Lung (tissue), 12 donors: ENCODE results near the gene GPC5. TPM values are rescaled to one million over a fixed set of nuclear protein-coding genes. Genes with fewer than 3 reads are reported as not detected.

Source experiments
- ATAC-seq: fragments of 200-7000 bp; cut with Tn5 transposase; one replicate; pipeline ENCODE4 v1.9.1; 2020; ENCODE audit warnings: moderate number of reproducible peaks; ENCODE audit not compliant: insufficient read depth, low FRiP score
- DNase-seq, 3 donors: peaks; one replicate each; pipeline ENCODE4 v3.0.0-alpha.2; 2013 to 2017
- H3K27ac ChIP-seq, 2 donors: one replicate each; pipeline ENCODE4 v1.5.1; 2013; ENCODE audit warnings: mild to moderate bottlenecking in 2 of 2, moderate library complexity in 2 of 2, control low read depth in 1 of 2, inconsistent platforms in 1 of 2, low read depth in 1 of 2, low read length in 1 of 2
- H3K27me3 ChIP-seq, 3 donors: one replicate each; pipeline ENCODE4 v1.5.1; 2013; ENCODE audit warnings: low read length in 2 of 3; ENCODE audit not compliant: control insufficient read depth in 3 of 3, insufficient read depth in 3 of 3
- H3K36me3 ChIP-seq, 4 donors: one replicate each; pipeline ENCODE4 v1.5.1; 2013; ENCODE audit warnings: low read length in 4 of 4, mild to moderate bottlenecking in 1 of 4, moderate library complexity in 1 of 4; ENCODE audit not compliant: control insufficient read depth in 4 of 4, insufficient read depth in 4 of 4
- H3K4me1 ChIP-seq, 5 donors: one replicate each; pipeline ENCODE4 v1.5.1; 2013; ENCODE audit warnings: low read length in 5 of 5, mild to moderate bottlenecking in 2 of 5, moderate library complexity in 1 of 5; ENCODE audit not compliant: control insufficient read depth in 5 of 5, insufficient read depth in 5 of 5
- H3K4me3 ChIP-seq: one replicate; pipeline ENCODE4 v1.5.1; 2013; ENCODE audit warnings: mild to moderate bottlenecking, control low read depth, moderate library complexity
- H3K9ac ChIP-seq, 2 donors: one replicate each; pipeline ENCODE4 v1.5.1; 2013; ENCODE audit warnings: low read length in 2 of 2, control low read depth in 1 of 2; ENCODE audit not compliant: insufficient read depth in 1 of 2
- H3K9me3 ChIP-seq, 4 donors: one replicate each; pipeline ENCODE4 v1.5.1; 2013; ENCODE audit warnings: low read length in 3 of 4, mild to moderate bottlenecking in 1 of 4, moderate library complexity in 1 of 4; ENCODE audit not compliant: control insufficient read depth in 4 of 4, insufficient read depth in 3 of 4
- CTCF ChIP-seq: IDR thresholded peaks from 2 replicates; pipeline ENCODE4 v1.5.1; 2012; ENCODE audit warnings: mild to moderate bottlenecking; ENCODE audit errors: control extremely low read depth, extremely low read depth
- WGBS, 2 donors: extraction: QIAGEN DNeasy Blood & Tissue Kit; methylation state at CpG; one replicate each; pipeline ENCODE4 v1.1.7; 2013; 5-methylcytosine and 5-hydroxymethylcytosine counted together
- polyA plus RNA-seq, 2 donors: library from polyadenylated mRNA; stranded (reverse); fragments of 200-250 nt; gene quantifications; one replicate each; pipeline ENCODE4 v1.2.1, GENCODE V29; 2013
- total RNA-seq, 2 donors: library from RNA; depleted of rRNA in 1 of 2; stranded (reverse); fragments of >200 nt in 1 of 2; gene quantifications; one replicate each; pipeline ENCODE4 v1.2.1, GENCODE V29; 2014 to 2021
- donor health status: control.
- donor health status: control.
- donor health status: Bipolar disorder and iron deficiency.
- donor health status: healthy.
- donor health status: DM: yes; HTN: yes; CAD: no.

GPC5 gene
- total and polyA plus RNA-seq, 4 donors, result 0.55 to 37.3 (median 4.4) TPM

- 12 to 16% methylated on average over 4 of the region's 4 CpGs for WGBS, 2 donors
- ATAC-seq, result no peak
Measured at GRCh38 chr13:92175330-92175729, 776.9 kb downstream of the GPC5 start.

GRCh38 chr13:92177966-92178365 is 779.5 kb downstream of the GPC5 start:
- Histone ChIP-seq H3K27ac (no peak overlapping the region), H3K4me3 (no peak overlapping the region), H3K4me1 (no peaks in the 10 kb centered on the region), H3K9ac (no peak overlapping the region), H3K36me3 (no peaks in the 10 kb centered on the region), H3K27me3 (no peaks in the 10 kb centered on the region), H3K9me3 (no peaks in the 10 kb centered on the region)
- TF ChIP-seq CTCF, result no peak
- no peak for ATAC-seq
- DNase-seq, result no peak
- 91 to 93% methylated on average over 5 of the region's 5 CpGs for WGBS, 2 donors

More at GRCh38 chr13:92175330-92175729, 776.9 kb downstream of the GPC5 start:
- no peak overlapping the region for H3K9ac ChIP-seq
- no peaks in the 10 kb centered on the region for H3K27me3 ChIP-seq
- H3K36me3 ChIP-seq, result no peaks in the 10 kb centered on the region
- H3K4me1 ChIP-seq, result no peaks in the 10 kb centered on the region
- no peak overlapping the region for H3K4me3 ChIP-seq
- H3K9me3 ChIP-seq, result no peaks in the 10 kb centered on the region
- TF ChIP-seq CTCF, result no peak
- DNase-seq, result peak; percentile 62 to 86 (median 80)
- no peak overlapping the region for H3K27ac ChIP-seq

GRCh38 chr13:92179223-92179622 is 780.8 kb downstream of the GPC5 start:
- no peak for DNase-seq
- H3K27me3 ChIP-seq, result no peaks in the 10 kb centered on the region
- H3K27ac ChIP-seq, result no peak overlapping the region
- H3K36me3 ChIP-seq, result no peaks in the 10 kb centered on the region
- no peak overlapping the region for H3K4me3 ChIP-seq
- no peak for ATAC-seq
- no peaks in the 10 kb centered on the region for H3K4me1 ChIP-seq
- no peak for TF ChIP-seq CTCF
- WGBS, 2 donors, result 89 to 95% methylated on average over 1 of the region's 1 CpG
- H3K9me3 ChIP-seq, result no peaks in the 10 kb centered on the region
- H3K9ac ChIP-seq, result no peak overlapping the region

- H3K4me3 ChIP-seq, result no peak overlapping the region
- ATAC-seq, result peak; percentile 66
- no peaks in the 10 kb centered on the region for H3K27me3 ChIP-seq
- no peaks in the 10 kb centered on the region for H3K36me3 ChIP-seq
- H3K27ac ChIP-seq, result no peak overlapping the region
- 12 to 16% methylated on average over 1 of the region's 1 CpG for WGBS, 2 donors
- H3K9ac ChIP-seq, result no peak overlapping the region
- peak; percentile 36 for TF ChIP-seq CTCF
- H3K4me1 ChIP-seq, result no peaks in the 10 kb centered on the region
- H3K9me3 ChIP-seq, result no peaks in the 10 kb centered on the region
- peak; percentile 14 to 64 (median 62) for DNase-seq
Measured at GRCh38 chr13:92187378-92187989, 789.1 kb downstream of the GPC5 start.
